GM21360 (cell line): ENCODE data around the gene ACY1.
"Not testable (repeated sequence)": the region's sequence is repeated elsewhere in the genome, so short reads cannot be mapped to it uniquely, and the experiment has no call there.

Experiments used
- ATAC-seq: cut with Tn5 transposase; IDR thresholded peaks from one replicate; pipeline ENCODE4 v1.9.1; 2021; ENCODE audit warnings: mild to moderate bottlenecking, moderate library complexity; ENCODE audit not compliant: unreplicated experiment

The ACY1 gene

DNA sequence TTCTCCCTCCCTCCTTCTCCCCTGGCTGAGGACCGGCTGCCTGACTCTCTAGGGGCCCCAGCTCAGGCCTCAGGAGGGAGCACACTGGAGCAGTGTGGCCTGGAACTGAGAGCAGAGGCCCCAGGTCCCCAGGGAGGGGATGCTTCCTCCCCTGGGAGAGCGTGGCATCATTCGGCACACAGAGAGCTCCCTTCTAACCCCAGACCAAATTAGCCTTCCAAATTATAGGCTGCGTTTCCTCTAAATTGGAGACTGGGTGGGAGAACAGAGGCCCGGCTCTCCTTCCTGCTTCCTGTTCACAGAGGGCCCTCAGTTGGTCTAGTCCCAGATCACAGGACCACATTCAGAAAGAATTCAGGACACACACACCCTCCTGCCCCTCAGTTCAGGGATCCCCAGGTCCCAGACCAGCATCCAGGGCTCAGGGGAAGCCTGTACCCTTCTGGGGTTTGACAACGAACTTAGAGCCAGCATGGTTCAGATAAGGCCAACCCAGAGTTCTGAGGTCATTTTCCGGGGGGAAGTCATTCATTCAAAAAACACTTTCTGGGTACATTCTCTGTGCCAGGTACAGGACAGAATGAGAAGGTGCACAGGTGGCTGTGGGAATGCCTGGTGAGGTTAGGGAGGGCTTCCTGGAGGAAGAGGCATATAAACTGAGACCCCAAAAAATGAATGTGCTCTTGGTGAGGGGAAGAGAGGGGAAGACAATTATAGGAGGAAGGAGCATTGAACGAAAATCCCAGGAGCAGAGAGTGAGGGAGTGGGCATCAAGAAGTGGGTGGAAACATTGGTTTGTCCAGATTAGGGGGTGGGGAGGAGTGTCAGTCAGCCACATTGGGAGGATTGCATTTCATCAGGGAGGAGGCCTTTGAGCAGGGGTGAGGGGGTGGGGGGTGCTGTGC, 40.8 kb downstream of the ACY1 start:
- no peak for ATAC-seq

DNA sequence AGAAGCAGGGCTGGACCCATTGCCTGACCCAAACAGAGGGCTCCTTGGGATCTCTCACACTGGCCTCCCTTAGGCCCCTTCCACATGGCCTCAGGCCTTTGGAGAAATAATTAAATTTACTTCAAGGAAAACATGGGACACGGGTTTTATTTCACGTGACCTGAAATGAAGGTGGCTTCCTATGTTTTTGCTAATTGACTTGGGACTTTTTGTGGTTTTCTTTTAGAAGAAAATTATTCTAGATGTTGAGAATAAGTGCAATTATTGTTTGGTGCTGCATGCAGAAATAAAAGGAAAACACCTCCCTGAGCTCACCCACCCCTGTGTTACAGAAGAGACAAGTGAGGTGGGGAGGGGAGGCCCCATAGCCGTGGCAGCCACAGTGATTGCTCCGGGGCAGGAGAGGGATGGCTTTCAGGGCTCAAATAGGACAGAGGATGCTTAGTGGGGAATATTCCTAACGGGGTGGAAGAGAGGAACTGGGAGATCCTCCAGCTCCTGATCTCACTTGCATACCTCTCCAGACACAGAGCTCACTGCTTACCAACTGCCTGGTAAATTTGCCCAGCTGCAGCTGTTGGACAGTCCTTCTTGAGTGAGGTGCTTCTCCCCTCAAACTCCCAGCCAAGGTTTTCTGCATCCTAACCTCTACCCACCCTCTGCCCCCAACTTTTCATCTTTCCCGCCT, 41.6 kb downstream of the ACY1 start:
- no peak for ATAC-seq

DNA sequence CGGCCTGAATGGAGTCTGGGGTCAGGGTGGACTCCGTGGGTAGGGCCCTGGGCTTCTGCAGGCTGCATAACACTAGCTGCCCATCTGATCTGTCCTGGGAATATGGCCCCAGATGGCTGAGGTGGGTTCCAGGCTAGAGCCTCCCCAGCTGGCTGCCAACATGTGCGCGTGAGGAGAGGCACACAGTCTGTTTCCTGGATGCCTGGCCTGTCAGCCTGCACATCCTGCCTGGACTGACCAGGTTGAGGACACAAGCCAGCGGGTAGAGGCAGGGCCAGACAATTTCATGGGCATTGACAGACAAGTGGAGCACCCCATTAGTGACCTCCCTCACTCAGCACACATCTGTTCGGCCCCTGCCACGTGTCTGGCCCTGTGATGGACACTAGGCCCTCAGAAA, 42.1 kb downstream of the ACY1 start:
- no peak for ATAC-seq

DNA sequence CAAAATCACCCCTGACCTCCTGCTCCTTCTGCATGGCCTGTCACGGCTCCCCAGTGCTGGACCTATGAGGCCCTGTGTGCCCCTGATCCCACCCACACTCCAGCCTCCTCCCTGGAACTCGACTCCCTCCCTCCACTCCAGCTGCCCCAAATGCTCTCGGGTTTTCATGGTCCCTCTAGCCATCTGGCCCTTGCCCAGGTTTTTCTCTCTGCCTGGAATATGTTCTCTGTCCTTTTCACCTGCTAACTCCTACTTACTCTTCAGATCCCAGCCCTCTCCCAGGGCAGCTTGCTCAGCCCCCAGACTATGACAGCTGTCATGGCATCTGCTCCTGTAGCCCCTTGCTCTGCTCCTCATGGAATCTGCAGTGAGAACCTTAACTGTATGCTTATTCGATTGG, 42.7 kb downstream of the ACY1 start:
- ATAC-seq: no peak

DNA sequence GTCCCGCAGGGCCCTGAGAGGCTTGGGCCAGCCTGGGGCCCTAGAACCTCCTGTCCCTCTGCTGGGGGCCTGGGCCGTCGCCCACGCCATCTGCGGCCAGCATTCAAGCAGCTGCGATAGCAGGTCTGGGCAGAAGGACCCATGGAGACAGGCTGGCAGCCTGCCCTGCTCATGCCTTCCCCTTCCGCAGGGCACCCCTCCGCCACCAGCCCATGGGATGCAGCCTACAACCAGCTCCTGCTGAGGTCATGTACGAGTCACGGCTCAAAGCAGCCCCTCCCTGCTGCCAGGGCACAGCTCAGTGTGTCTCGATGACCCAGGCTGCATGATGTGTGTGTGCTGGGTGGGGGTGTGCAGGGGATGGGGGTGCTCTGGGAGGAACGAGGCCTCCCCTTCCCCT, 45.2 kb downstream of the ACY1 start:
- ATAC-seq: no peak

DNA sequence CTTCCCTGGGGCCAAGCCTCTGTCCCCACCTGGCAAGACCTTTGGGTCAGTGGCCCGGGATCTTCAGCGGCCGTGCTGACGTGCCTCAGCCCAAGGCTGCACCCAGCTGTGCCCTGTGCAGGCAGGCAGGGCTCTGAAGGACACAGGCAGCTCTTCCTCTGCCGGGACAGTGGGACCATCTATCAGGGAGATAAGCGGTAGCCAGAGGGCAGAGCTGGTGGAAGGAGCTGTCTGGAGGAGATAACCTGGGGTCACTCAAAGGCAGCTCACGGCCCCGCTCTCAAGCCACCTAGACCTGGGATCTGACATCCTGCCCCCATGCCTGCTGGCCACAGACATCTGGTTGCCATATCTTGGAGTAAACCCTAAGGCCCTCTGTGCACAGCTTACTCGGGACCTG, 45.7 kb downstream of the ACY1 start:
- no peak for ATAC-seq

DNA sequence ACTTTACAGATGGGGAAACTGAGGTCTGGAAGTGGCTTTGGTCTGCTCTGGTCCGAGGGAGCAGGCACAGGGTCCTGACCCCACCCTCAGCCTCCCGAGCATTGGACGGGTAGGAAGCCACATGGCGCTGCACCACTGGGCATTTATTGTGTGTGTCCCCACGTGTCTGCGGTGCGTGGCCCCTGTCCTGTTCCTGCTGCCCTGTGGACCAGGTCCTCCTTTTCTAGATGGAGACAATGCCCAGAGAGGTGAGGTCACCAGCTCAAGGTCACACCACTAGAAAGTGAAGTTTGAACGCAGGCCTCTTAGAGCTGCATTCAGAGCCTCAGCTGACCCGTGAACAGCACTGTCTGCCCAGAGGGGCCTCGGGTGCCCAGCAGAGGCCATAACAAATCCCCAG, 46.2 kb downstream of the ACY1 start:
- no peak for ATAC-seq

DNA sequence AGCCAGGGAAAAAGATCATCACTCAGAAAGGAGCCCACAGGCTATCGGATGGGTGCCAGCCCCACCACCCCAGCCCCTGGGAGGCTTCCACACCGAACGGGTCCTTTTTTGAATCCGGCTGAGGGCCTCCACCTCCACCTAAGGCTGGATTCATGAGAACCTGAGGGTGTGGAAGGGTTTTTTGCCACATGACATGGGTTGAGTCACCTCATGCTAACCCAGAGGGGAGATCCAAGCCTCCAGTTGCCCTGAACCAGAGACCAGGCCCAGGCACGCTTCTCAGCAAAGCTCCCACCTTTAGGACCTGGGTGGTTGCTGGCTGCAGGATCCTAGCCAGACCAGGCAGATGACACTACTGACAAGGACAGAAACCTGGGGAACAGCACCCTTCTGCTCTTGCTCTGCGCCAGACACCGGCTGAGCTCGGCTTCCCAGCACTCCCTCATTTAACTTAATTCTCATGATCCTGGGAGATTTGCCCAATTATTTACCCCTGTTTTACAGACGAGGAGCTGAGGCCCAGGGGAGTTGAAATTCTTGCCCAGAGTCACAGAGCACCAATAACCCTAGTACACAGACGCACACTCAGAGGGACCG, 47.5 kb downstream of the ACY1 start:
- ATAC-seq: no peak

DNA sequence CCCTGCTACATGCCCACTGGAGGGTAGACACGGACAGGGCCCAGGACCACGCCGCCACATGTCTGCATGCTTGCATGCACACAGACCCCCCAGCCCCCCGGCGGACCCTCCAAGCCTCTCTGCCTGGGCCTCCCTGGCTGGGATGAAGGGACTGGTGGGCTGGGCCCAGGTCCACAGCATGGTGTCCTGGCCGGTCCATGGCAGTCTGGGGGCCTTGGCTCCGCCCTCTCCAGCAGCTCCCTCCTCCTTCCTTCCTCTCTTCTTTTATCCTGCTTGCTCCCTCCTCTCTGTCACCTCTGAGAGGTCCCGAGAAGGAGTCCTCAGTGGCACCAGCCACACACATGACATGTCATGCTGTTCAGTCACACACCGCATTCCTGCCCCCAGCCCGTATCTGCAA, 48.6 kb downstream of the ACY1 start:
- ATAC-seq: no peak

DNA sequence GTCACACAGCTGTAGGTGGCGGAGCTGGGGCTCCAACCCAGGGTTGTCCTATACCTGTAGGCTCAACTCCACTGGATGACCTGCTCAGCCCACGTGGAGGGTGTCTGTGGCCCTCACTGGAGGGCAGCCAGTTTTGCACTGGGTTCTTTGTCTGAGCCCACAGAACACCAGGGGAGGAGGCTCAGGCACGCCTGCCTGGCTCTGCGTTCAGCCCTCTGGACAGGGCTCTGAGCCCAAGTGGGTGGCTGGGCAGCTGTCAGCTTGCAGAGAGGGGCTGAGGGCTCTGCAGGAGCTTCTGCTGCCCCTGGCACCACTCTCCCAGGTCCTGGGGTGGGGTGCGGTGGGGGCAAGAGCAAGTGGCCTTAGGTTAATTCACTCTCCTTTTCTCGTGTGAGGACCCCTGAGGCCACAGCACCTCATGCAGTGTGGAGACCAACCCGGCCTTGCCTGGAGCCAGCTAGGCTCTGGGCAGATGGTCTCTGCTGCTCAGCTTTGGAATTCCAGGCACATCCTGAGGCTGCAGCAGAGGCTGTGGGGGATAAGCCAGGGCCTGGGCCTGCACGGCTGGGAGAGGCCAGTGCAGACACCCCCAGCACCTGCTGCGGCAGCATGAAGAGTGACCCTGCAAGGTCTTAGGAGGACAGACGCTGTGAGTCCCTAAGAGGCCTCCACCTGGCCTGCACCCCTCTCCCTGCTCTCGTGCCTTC, 49.5 kb downstream of the ACY1 start:
- ATAC-seq: no peak

DNA sequence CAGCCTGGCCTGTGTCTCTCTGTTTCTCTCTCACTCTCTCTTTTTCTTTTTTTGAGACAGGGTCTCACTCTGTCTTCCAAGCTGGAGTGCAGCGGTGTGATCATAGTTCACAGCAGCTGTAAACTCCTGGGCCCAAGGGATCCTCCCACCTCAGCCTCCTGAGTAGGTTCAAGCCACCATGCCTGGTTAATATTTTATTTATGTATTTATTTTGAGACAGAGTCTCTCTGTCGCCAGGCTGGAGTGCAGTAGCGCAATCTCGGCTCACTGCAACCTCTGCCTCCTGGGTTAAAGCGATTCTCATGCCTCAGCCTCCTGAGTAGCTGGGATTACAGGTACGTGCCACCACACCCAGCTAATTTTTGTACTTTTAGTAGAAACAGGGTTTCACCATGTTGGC, 50.4 kb downstream of the ACY1 start:
- not testable (repeated sequence) for ATAC-seq

DNA sequence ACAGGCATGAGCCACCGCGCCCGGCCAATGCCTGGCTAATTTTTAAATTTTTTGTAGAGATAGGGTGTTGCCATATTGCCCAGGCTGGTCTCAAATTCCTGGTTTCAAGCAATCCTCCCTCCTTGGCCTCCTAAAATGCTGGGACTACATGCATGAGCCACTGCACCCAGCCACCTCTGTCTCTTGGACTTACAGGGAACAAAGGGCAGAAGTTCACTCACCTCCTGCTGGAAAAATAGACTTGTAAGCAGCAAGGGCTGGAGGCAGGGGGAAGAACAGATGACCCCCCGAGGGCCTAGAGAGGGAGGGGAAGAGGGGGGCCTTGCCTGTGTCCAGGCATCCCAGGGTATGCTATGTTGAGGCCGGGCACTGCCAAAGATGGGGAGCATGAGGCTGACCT, 50.9 kb downstream of the ACY1 start:
- ATAC-seq: no peak

DNA sequence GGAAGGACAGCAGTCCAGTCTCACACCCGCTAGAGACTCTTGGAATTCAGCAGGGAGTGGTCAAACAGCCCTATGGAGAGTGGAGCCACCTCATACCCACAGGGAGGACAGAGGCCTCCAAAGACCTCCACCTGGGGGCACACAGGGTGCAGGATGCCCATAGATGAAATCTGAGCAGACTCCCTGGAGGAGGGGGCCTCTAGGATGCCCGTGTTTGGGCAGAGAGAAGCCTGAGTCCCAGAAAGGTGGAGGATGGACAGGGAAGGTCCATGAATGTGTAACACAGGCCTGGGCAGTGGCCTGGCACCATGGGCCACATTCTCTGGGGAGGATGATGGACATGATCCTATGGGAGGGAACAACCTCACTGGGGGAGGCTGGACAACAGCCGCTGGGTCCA, 51.3 kb downstream of the ACY1 start:
- no peak for ATAC-seq

DNA sequence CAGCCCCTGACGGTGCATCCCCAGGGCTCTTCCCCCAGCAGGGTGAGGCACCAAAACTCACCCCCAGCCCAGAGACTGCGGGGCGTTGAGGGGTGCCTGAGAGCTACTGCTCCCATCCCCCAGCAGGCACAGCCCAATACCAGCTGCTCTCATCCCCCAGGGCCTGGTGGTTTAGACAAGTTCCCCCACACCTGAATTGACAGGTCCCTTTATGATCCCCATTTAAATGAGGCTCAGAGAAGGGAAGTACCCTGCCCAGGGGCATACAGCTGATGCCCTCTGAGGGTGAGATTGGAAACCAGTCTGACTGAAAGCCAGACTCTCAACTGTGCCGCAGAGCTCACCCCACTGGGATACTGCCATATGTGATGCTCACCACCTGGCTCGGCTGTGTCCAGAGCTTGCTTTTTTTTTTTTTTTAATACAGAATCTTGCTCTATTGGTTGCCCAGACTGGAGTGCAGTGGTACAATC, 52.9 kb downstream of the ACY1 start:
- ATAC-seq: no peak

DNA sequence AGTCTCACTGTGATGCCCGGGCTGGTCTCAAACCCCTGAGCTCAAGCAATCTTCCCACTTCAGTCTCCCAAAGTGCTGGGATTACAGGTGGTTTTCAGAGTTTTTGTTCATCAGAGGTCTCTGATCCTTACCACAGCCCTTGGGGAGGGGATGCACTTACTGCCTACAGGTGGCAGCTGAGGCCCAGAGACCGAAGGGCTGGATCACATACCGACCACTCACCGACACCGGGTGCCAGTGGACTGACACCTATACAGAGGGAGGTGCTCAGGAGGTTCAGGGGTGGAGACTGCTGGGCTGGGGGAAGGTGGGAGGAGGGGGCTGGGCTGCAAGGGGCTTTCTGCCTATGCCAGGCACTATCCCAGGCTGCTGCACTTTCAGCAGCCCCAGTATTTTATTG, 53.5 kb downstream of the ACY1 start:
- no peak for ATAC-seq

DNA sequence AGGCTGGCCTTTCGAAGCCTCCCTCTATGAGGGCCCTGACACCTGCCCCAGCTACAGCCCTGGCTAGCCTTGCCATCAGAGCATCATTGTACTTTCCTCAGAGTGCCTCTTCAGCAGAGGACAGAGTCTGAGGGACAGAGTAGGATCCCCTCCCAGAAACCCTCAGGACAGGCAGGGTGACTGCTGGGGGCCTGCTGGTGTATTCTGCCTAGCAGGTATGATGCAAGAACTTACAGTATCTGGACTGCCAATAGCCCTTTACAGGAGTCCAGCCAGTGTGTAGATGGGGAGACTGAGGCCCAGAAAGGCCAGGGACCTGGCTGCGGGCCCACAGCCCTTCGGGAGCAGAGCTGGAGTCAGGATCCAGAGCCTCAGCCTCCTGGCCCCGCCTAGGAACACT, 54.0 kb downstream of the ACY1 start:
- ATAC-seq: no peak

DNA sequence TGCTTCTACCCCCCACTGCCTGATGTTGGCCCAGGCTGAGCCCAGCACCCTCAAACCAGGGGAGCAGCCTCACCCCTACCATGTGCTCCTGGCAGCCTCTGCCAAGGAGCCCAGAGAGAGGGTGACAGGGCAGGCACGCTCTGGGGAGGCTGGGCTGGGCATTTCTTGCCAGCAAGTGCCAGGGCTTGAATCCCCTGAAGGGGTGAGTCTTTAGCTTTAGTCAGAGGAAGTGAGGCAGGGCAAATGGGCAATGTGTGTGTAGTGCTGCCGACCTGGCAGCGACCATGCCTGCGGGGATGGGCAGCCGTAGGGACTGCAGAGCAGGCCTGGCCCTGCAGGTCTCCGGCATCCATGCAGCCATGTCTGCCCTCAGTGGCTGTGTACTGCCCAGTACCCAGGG, 54.9 kb downstream of the ACY1 start:
- ATAC-seq: no peak
